ENCODE data around the gene RHOBTB3. TPM values are rescaled to one million over a fixed set of nuclear protein-coding genes. Genes with fewer than 3 reads are reported as not detected.

The RHOBTB3 gene
- total and polyA plus RNA-seq, 2 donors from 2014 or later, result 22.5 to 54.5 TPM

- Histone ChIP-seq H3K9ac (ENCODE audit: low read length in 3 of 3) (no peak overlapping the region), H3K27me3 (ENCODE audit: control insufficient read depth, insufficient read depth, low read length) (no peaks in the 10 kb centered on the region), H3K4me1 (ENCODE audit: control insufficient read depth in 2 of 3, insufficient read depth in 2 of 3, low read depth in 1 of 3, low read length in 3 of 3) (peaks cover 0 to 9% (median 7%) of the 10 kb centered on the region in 3 donors), H3K9me3 (ENCODE audit: control insufficient read depth in 2 of 3, insufficient read depth in 1 of 3, low read length in 3 of 3) (no peaks in the 10 kb centered on the region), H3K4me3 (ENCODE audit: low read length in 3 of 3) (no peak overlapping the region), H3K27ac (ENCODE audit: low read depth in 2 of 2, low read length in 2 of 2) (no peak overlapping the region), H3K36me3 (ENCODE audit: control insufficient read depth in 2 of 3, insufficient read depth in 3 of 3, low read length in 3 of 3) (no peaks in the 10 kb centered on the region)
- intact Hi-C loops (cut with DNase I), result loop anchor here (5.0 kb wide), 2 partner anchors 58 to 203 kb away; no protein-coding TSS in a partner anchor
- FAIRE-seq (no peak), DNase-seq (no peak)
- no peak for TF ChIP-seq CTCF (IDR thresholded peaks at IDR 0.05; ENCODE audit: borderline replicate concordance, extremely low read depth, insufficient read depth)
Observed at GRCh38 chr5:95845391-95845790, 114.3 kb downstream of the RHOBTB3 start.

Other genes starting within 250 kb of the RHOBTB3 start
- gene SKIC3, start 176.4 kb upstream of the RHOBTB3 start, total RNA-seq, result 72.9 TPM
- gene SKIC3, start 176.4 kb upstream of the RHOBTB3 start, polyA plus RNA-seq (ENCODE audit: insufficient read depth, low read depth, low replicate concordance), result 13.3 TPM
- gene ARSK, start 176.2 kb upstream of the RHOBTB3 start, total RNA-seq, result 5.9 TPM
- gene ARSK, start 176.2 kb upstream of the RHOBTB3 start, polyA plus RNA-seq (ENCODE audit: insufficient read depth, low read depth, low replicate concordance), result 4.5 TPM
- 0.16 TPM for gene GPR150, start 111.2 kb upstream of the RHOBTB3 start, total RNA-seq
- 0.19 TPM for gene GPR150, start 111.2 kb upstream of the RHOBTB3 start, polyA plus RNA-seq (ENCODE audit: insufficient read depth, low read depth, low replicate concordance)
- gene RFESD, start 84.6 kb upstream of the RHOBTB3 start, total RNA-seq, result 2.6 TPM
- 4.0 TPM for gene RFESD, start 84.6 kb upstream of the RHOBTB3 start, polyA plus RNA-seq (ENCODE audit: insufficient read depth, low read depth, low replicate concordance)
- gene SPATA9, start 48.3 kb upstream of the RHOBTB3 start, total RNA-seq, result 1.0 TPM
- gene SPATA9, start 48.3 kb upstream of the RHOBTB3 start, polyA plus RNA-seq (ENCODE audit: insufficient read depth, low read depth, low replicate concordance), result 1.1 TPM
- gene GLRX, start 91.4 kb downstream of the RHOBTB3 start, total RNA-seq, result 57.4 TPM
- 324 TPM for gene GLRX, start 91.4 kb downstream of the RHOBTB3 start, polyA plus RNA-seq (ENCODE audit: insufficient read depth, low read depth, low replicate concordance)
- 37.2 TPM for gene ELL2, start 230.5 kb downstream of the RHOBTB3 start, total RNA-seq
- 10.1 TPM for gene ELL2, start 230.5 kb downstream of the RHOBTB3 start, polyA plus RNA-seq (ENCODE audit: insufficient read depth, low read depth, low replicate concordance)